IPS-NIHi7 (cell line): ENCODE results near the gene IFNA5.
A peak's percentile ranks its signal among the peaks of the same experiment; 100 is the strongest.

ENCODE experiments used
- DNase-seq: peaks from one replicate; pipeline ENCODE4 v3.0.0; 2012; ENCODE audit warnings: mixed read lengths; ENCODE audit errors: extremely low spot score

Gene IFNA5

DNA sequence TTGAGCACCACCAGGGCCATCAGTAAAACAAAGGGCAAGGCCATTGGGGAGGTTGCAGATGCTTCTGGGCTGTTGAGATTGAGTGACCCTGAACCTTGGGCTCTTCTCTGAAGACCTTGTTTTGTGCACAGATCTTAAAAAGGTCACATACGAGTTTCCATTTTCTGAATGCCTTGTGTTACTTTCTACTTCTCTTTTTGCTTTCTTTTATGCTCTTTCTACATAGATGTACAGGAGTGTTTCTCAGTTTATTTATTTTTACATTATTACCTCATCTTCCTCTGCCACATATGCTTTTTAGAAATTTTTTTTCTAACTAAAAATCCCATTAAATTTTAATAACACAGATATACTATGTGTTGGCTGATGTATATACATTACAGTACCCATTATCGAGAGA, at the start of gene IFNA5:
Gene IFNA5, minus strand, starts transcription at position 101 of the 400 bp plus-strand sequence. Its CDS starts 57 bp downstream, at position 44.
- no peak for DNase-seq

DNA sequence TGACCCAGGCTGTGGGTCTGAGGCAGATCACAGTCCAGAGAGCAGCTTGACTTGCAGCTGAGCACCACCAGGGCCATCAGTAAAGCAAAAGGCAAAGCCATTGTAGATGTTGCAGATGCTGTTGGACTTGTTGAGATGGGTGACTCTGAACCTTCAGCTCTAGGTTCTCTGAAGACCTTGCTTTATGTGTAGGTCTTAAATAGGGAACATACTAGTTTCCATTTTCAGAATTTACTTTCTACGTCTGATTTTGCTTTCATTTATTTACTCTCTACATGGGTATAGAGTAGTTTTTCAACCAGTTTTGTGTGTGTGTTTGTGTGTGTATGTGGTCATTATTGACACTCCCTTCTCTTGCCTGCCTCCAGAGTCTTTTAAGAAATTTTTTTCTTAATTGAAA, 45.7 kb upstream of the IFNA5 start, which contains the start of gene IFNA6:
Gene IFNA6, minus strand, starts transcription at position 101 of the 400 bp plus-strand sequence. Its CDS starts 0 bp downstream, at position 101.
- DNase-seq, result no peak

DNA sequence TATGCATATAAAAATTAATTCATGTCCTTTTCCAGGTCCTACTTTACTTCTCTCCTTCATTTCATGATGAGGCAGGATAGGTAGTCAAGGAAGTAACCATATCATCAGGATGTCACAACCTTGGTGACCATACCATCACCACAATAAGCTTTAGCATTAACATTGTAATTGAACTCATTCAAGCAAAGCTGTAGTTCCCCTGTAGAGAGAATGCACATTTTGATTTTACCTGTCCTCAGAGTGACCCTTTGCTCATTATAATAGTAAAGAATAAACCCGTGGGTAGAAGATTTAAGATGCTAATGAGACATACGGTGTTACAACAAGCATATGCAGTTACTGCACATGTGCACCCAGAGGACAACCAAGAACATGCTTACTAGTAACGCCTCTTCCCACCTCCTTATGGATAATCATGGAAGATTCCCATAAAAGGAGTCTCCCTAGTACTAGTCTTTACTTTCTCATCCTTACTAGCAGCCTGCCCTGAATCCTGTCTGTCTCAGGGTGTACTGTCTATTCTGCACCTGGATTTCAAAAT, 43.4 kb upstream of the IFNA5 start:
- DNase-seq, result no peak

DNA sequence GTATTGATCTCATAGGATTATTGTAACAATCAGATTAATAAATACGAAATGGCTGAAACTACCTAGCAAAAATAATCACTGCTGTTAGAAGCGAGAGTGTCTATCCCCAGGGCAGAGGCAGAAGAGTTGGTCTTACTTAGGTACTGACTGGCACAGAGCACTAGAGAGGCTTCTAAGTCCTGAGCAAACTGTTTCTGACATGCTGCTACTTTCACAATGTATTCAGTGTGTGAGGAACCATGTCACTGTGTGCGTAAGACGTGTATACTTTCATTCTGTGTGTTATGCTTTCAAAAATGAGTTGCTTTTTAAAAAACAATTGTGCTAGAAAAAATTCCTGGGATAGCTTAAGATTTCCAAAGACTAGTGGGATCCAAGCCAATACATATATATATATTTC, 35.6 kb upstream of the IFNA5 start:
- DNase-seq, result no peak

DNA sequence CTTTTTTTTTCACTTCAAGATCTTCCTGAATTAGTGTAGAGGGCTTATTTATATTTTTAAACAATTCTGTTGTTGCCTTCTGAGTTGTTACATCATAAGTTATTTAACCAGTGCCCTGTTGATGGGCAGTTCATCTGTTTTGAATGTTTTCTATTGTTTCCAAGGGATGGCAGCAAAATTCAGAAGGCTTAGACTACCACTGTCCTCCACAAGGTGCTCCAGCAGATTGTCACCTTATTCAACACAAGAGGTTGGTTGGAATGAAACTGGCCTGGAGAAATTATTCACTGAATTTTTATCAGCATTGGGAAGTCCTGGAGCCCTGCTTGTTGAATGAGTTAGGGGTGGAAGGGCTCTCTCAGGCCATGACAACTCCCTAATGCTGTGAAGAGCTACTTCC, 31.3 kb upstream of the IFNA5 start:
- DNase-seq, result no peak

DNA sequence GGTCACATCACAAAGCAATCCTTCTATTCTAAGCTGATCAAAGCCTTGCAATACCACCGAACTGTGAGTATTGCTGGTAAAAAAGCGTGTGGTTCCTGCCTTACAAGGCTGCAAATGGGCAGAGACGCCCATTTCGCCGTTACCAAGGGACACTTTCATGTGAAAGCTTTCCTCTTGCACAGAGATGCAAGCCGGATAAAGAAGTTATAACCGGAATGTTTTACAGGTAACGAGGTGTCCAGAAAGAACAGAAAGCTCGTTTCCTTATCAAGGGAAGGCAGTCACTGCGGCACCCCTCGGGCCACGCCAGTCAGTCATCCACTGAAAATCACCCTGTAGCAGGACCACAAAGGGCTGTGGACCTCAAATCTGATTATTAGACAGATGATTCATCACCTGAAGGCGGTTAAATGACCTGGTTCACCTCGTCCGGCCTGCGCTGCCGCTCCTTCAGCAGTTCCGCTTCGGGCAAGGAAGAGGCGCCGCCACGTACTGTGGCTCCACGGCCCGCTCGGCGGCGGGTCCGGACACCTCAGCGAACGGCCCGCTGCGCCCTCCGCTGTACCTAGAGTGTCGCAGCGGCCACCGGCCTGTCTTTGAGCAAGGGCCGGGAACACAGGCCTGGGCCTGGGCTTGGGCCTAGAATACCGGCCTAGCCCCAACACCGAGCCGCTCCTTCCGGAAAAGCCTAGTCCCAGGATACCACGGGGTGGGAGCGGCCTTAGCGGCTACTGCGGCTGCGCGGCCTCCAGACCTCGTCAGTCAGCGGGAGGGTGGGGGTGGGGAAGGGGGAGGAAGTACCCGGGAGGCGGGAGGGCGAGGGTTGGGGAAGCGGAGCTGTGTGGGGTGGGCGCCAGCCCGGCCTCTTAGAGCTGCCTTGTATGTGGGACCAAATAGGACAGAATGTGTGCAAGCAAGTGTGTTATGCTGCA, 29.9 kb upstream of the IFNA5 start, which contains the start of gene KLHL9:
Gene KLHL9, minus strand, starts transcription at position 704 of the 932 bp plus-strand sequence. Its CDS starts 545 bp downstream, at position 159.
- DNase-seq, result peak; percentile 97

DNA sequence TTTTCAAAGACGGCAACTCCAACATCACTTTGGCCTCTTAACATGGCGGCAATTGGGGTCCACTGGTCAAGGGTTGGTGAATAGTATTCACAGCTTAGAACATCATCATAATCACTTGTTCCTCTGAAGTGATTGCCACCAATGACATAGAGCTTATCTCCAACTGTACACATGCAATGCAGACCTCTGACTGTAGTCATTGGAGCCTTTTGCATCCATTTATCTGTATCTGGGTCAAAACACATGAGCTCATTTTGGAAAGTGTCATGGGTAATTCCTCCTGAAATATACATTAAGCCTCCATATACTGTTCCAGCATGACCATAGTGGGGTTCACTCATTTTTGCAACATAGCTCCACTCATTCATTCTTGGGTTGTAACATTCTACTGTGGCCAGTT, 28.1 kb upstream of the IFNA5 start:
- DNase-seq, result no peak

DNA sequence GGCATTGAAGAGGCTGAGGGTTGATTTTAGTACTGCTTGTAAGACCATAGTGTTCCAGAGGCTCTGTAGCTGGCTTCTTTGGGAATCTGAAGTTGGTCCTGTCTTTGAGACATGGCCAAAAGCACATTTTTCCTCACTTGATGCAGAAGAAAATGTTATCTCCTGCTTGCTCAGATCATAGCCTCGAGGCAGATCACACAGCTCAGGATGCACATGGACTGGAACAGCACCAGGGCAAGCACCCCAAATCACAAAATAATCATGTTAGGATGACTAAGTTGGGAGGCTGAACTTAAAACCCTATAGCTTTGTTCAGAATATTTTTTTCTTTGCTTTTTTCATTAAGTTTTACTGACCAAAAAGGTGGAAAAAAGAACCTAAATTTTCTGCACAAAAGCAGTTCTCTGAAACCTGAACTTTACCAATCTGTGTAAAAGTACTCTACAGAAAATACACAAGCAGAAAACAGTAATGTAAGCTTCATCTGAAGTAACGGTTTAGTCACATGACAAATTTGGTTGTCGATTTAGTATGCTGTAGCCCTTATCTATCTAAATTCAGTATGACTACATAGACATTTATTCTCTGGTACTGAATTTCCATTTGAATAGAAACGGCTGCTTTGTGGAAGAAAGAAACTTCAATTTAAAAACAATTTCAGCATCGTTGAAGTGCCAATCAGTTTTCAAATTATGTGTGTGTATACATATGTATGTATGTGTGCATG, 26.7 kb upstream of the IFNA5 start:
- DNase-seq, result no peak

DNA sequence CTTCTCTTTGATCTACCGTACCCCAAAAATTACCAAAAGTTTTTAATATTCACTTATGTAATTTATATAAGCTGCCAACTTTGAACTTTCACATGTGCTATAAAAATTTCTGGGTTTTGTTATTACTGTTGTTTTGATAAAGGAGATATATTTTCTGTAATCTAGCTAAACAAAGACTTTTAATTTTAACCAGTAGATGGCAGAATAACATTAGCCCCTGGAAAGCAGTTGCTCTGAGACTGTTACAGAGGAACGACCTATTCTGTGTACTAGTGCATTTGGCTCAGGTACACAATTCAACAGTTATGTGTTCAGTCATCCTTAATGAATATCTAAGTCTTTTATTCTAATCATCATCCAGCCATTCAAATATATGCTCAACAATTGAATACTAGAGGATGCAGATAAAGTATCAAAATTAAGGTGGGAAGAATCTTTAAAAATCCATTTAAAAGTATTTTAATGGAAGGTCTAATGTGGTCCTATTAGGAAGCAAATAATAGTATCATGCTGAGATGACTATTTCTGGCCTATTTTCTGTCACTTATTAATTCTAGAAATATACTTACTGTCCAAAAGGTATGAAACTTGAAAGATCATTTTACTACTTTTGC, 21.5 kb upstream of the IFNA5 start:
- DNase-seq, result peak; percentile 25

DNA sequence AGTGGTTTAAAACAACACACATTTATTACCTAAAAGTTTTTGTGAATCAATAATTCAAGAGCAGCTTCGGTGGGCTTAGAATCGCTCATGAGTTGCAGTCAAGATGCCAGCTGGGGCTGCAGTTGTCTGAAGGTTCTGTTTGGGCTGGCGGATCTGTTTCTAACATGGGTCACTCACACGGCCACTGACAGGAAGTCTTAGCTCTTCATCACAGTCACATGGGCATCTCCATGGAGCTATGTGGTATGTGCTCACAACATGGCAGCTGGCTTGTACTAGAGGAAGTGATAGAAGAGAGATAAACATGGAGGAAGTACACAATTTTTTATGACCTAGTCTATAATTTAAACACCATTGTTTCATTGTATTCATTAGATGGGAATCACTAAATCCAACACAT, 18.9 kb upstream of the IFNA5 start:
- DNase-seq, result no peak

DNA sequence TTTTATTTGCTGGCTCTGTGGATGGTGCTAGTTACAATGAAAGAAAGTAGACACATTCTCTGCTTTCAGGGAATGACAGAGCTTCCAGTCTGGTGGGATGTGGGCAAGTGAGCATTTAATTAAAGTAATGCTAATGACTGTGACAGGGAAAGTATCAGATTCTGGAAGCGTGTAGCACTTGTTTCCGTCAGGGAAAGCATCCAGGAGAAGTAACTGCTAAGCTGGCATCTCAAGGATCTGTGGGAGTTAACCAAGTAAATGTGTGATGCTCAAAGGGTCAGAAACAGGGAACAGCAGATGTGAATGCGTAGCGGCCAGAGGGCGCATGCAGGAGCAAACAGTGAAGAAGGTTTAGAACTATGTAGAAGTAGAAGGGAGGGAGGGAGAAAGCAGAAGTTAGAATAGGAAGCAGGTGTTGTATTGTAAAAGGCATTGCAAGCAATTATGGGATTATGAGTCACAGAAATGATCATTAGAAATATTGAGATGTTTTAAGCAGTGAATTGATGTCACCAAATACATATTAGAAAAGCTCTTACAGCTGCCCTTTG, 17.9 kb upstream of the IFNA5 start:
- no peak for DNase-seq

DNA sequence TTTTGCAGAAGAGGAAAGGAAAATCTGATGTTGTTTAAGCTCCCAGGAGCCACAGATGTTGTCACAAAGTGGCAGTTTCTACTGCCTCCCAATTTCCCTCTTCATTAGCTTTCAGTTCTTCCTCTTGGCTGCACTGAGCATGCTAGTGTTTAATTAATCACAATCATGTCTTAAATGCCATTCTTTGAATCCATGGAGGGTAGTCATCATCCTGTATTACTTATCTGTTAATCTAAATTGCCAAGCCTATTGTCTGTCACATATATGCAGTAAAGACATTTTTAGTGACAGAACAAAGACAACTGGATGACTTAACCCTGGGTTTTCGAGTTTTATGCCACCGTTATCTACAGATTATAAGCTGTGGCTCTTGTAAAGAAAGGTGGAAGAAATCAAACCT, 15.4 kb upstream of the IFNA5 start:
- DNase-seq, result no peak

DNA sequence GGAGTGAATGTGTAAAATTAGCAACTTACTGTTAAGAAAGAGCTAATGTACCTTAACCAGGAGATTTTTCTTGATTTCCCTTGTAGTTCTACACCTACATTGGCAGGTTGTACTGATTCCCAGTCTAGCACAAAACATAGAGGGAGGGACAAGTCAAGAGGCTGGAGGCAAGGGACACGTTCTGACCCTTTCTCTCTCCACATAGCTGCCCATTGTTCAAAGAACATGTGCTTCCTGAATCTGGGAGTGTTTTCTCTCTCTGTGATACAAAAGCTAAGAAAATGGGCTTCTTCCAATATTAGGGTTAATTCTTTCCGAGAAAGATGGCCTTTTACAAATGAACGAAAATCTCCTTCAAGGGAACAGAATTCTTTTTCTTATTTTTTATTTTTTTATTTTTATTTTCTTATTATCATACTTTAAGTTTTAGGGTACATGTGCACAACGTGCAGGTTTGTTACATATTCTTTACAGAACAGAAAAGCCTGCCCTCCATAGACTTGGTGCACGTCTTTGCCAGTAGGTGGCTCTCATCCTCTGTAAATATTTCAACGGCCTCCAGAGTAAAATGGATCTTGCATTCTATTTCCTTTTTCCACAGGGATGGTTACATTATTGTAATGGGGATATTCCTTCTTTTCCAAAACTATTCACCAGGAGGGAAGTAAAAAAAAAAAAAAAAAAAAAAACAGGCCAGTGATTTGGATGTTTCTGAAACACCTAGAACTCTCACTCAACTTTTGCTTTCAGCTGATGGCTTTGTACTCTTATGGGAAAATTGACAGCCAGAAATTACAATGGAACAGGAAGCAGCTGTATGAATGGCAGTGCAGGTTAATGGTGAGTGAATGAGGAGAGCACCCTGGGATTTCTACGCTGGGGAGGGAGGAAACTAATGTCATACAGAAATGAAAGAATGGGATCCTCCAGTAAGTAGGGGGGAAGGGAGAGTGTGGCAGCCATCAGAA, 13.1 kb upstream of the IFNA5 start:
- peak; percentile 36 for DNase-seq

DNA sequence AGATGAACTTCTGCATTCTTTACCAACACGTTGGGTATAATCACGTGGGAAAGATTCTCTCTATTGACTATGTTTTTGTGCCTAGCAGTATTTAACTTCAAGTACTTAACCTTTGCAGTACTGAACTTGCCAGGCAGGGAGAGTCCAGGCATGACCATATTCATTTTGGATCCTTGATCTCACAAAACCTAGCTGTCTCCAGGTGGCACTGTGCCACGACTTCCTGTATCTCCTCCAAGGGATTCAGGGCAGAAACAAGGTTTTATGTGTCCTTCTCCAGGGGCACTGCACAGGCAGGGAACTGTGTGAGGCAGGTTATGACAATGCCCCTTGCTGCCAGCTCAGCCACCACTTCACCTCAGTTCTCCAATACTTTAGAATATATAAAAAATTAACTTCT, 11.7 kb upstream of the IFNA5 start:
- no peak for DNase-seq

DNA sequence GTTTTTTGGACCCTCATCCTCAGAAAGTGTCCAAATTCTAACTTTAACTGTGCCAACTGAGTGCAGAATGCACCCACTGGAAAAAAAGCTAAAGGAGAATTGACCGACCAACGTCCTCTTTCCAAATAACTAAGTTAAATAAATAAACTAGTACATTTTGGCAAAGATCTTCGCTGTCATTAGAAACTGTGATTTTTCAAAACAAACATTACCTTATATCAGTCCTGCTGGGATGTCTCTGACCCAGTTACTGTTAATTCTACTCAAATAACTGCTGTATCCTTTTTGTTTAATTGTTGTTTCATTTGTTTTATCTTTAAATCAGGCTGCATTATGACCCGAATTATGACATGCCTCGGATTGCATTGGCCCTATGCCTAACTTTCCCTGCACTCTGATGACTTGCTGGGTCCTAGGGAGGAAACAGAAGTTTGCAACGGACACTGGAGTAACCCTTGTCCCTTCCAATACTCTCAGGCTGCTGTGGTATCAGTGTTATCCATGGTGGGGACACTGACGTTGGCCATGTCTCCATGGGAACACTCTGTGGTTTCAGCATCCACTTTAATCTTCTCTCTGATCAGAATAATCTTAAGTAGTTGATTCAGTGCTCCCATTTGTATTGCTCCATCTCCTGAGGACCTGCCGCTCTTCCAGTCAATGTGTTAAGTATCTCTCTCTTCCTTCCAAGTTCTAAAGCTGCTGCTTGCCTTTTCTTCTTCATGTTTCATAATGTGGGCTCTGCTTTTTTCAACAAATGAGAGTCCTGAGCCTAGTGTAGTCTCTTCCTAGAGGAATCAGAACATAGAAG, 11.1 kb upstream of the IFNA5 start:
- no peak for DNase-seq

DNA sequence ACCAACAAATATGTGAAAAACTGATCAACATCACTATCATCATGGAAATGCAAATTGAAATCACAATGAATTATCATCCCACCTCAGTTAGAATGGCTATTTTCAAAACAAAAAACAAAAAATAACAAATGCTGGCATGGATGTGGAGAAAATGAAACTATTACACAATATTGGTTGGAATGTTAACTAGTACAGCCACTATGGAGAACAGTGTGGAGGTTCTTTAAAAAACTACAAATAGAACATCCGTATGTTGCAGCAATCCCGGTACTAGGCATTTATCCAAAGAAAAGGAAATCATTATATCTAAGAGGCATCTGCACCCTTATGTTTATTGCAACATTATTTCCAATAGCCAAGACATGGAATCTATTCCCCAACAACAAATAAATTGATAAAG, 9.0 kb upstream of the IFNA5 start:
- no peak for DNase-seq

DNA sequence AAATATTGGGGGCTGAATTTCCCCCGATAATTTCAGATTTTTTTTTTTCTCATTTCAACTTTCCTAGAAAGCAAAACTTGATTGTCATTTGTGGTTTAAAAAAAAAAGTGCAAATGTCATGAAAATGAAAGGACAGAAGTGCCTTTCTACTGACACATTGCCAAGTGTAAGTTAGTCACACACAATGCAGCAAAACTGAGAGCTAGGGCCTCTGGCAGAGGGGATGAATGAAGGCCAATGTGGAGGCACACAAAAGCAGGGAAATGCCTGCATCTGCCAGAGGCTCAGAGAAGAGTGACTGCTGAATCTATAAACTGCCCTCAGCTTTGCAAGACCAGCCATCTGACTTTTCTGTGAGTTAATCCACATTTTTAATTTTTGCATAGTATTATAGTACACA, 6.8 kb upstream of the IFNA5 start:
- DNase-seq, result no peak

DNA sequence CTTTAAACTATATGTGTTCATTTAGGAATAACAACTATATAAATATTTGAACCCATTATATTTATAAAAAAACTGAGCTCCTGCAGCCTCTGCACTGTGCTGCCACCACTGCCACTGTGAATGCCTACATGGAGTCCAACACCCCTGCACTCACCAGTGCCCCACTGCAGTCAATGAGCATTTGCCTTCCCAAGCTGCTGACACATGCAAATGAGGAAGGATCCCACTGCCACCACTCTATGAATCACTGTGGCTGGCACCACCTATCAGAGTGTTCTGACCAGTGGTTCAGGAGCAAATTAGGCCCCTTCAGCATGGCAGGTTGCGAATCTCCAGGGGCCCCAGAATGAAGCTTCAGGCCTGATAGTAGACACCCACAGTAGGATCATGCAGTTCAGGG, 9.1 kb downstream of the IFNA5 start:
- no peak for DNase-seq

DNA sequence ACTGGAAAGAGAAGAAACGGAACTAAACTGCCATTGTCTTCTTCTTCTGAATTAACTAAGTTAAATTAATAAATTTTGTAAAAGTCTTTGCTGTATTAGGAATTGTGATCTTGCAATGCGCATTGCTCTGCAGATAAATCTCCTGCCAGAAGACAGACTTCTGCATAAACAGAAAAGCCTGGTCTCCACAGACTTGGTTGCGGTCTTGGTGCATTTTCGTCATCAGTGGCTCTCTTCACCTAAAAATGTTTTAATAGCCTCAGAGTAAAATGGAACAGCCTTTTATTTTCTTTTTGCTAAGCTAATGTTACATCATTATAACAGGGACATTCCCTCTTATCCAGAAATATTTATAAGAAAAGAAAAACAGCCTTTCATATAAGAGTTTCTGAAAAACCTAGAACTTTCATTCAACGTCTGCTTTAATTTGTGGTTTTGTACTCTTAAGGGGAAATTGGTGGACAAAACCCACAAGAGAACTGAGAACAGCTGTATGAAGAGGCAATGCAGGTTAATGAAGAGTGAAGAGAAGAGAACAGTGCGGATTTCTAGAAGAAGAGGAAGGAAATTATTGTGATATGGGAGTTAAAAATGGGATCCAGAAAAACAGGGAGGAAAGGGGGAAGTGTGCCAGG, 10.1 kb downstream of the IFNA5 start:
- no peak for DNase-seq
